OCI-LY7 (cell line): ENCODE data around the gene ZNF35.

ENCODE experiments used
- EZH2phosphoT487 ChIP-seq: fragments of 200-600 bp; sonication (generic); IDR thresholded peaks from 2 replicates; pipeline ENCODE4 v1.6.1; 2018; ENCODE audit warnings: low read depth, borderline replicate concordance, mild to moderate bottlenecking, mixed run types, antibody characterized with exemption, low read length, moderate library complexity, mixed read lengths
- TF ChIP-seq, protein P1 (sequence below): fragments of 200-600 bp; sonication (generic); conservative IDR thresholded peaks from 2 replicates; pipeline ENCODE4 v1.5.1; 2014; ENCODE audit warnings: mild to moderate bottlenecking, antibody characterized with exemption, low read length, moderate library complexity, mixed read lengths

DNA sequence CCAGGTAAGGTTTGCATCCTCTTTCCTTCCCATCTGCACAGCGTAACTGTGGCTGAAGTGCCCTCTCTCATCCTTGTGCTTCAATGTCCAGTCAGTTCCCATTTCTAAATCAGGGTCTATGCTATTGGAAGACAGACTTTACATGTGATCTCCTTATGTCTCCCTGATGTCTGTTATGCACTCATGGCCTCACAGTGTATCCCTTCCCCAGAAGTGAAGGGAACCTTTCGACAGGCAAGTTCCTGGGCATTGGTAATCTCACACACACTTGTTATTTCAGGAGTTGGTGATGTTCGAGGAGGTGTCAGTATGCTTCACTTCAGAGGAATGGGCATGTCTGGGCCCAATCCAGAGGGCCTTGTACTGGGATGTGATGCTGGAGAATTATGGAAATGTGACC is 16.3 kb upstream of the ZNF35 start:
- TF ChIP-seq, protein P1, sequence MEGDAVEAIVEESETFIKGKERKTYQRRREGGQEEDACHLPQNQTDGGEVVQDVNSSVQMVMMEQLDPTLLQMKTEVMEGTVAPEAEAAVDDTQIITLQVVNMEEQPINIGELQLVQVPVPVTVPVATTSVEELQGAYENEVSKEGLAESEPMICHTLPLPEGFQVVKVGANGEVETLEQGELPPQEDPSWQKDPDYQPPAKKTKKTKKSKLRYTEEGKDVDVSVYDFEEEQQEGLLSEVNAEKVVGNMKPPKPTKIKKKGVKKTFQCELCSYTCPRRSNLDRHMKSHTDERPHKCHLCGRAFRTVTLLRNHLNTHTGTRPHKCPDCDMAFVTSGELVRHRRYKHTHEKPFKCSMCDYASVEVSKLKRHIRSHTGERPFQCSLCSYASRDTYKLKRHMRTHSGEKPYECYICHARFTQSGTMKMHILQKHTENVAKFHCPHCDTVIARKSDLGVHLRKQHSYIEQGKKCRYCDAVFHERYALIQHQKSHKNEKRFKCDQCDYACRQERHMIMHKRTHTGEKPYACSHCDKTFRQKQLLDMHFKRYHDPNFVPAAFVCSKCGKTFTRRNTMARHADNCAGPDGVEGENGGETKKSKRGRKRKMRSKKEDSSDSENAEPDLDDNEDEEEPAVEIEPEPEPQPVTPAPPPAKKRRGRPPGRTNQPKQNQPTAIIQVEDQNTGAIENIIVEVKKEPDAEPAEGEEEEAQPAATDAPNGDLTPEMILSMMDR: no peak
- no peak for TF ChIP-seq EZH2phosphoT487
